Erythroblast (primary cell): ENCODE data around the gene TSKS.

Experiments used
- GATA1 ChIP-seq: IDR thresholded peaks from 2 replicates; pipeline ENCODE4 v1.6.1; 2011; ENCODE audit warnings: low read depth, mild to moderate bottlenecking, control low read depth, low read length, moderate library complexity
- POLR2A ChIP-seq: IDR thresholded peaks from 2 replicates; pipeline ENCODE4 v1.6.1; 2011; ENCODE audit warnings: mild to moderate bottlenecking, low read length

GRCh38 chr19:49798574-49798973 lies 35.5 kb upstream of the TSKS start:
- TF ChIP-seq POLR2A (no peak), GATA1 (no peak)
